ENCODE measurements around the gene CCDC69. TPM values are rescaled to one million over a fixed set of nuclear protein-coding genes. Genes with fewer than 3 reads are reported as not detected.

Gene CCDC69
- total and polyA plus RNA-seq, 2 donors, result 30.9 to 37.9 TPM

DNA sequence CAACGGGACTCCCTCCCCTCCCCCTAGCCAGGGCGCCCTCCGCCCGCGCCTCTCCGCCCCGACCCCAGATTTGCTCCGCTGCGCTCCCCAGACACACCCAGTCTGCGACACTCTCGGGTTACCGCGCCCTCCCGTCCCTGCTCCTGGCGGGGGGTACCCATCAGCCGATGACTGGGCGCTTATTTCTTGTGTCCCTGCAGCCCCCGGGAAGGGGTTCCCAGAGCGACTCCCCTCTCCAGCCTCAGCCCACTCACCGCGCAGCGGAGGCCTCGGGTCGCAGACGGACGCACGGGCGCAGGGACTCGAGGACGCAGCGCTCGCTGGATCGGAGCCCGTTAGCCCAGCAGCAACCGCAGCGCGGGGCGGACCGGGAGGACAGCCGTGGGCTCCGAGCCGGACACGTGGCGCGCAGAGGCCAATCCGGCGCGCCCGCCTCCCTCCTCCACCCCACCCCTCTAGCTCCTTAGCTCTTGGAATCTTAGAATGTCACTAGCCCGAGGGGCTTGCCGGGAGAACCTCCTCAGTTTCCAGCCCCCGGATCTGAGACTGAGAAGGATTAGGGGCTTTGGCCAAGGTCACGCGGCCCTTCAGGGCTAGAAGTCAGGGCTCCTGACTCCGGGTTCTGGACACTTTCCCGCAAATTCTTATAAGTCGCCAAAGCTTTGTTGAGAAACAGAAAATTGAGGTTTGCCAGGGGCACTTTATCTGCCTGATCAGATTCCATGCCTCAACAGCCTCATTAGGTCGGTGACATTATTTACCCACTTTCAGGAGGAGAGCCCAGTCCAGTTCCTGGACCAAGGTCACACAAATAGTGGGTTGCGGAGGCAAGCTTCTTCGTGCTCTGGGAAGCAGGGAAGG, 66.2 kb downstream of the CCDC69 start, which contains the start of gene ANXA6:
ANXA6 (minus strand) TSS at position 354 of the 861 bp plus-strand sequence. CDS start 9,878 bp downstream, outside the sequence.
- WGBS, result 2% methylated on average over 60 of the region's 60 CpGs
- peak within 1 kb of the TSS; percentile 93 for H3K27ac ChIP-seq (ENCODE audit: low read depth in 1 of 2, low read length in 1 of 2)
- peak within 1 kb of the TSS; percentile 92 to 93 for H3K4me3 ChIP-seq (ENCODE audit: low read length in 2 of 2)
- H3K9me3 ChIP-seq (ENCODE audit: control insufficient read depth in 2 of 2, insufficient read depth in 1 of 2, low read length in 1 of 2), result no peaks in the 10 kb centered on the region
- H3K27me3 ChIP-seq (ENCODE audit: control insufficient read depth in 2 of 2, insufficient read depth in 1 of 2, low read length in 1 of 2), result no peaks in the 10 kb centered on the region
- peaks cover 38 to 61% of the 10 kb centered on the region in 2 donors for H3K4me1 ChIP-seq (ENCODE audit: control insufficient read depth in 2 of 2, insufficient read depth in 2 of 2, low read length in 2 of 2)
- peak in 3 of 9 donors; percentile 65 to 80 (median 68) for DNase-seq (ENCODE audit: low read depth in 6 of 9, low spot score in 9 of 9)
- H3K36me3 ChIP-seq (ENCODE audit: control insufficient read depth in 2 of 2, insufficient read depth in 2 of 2, low read length in 1 of 2), result peaks cover 0 to 11% of the 10 kb centered on the region in 2 donors

DNA sequence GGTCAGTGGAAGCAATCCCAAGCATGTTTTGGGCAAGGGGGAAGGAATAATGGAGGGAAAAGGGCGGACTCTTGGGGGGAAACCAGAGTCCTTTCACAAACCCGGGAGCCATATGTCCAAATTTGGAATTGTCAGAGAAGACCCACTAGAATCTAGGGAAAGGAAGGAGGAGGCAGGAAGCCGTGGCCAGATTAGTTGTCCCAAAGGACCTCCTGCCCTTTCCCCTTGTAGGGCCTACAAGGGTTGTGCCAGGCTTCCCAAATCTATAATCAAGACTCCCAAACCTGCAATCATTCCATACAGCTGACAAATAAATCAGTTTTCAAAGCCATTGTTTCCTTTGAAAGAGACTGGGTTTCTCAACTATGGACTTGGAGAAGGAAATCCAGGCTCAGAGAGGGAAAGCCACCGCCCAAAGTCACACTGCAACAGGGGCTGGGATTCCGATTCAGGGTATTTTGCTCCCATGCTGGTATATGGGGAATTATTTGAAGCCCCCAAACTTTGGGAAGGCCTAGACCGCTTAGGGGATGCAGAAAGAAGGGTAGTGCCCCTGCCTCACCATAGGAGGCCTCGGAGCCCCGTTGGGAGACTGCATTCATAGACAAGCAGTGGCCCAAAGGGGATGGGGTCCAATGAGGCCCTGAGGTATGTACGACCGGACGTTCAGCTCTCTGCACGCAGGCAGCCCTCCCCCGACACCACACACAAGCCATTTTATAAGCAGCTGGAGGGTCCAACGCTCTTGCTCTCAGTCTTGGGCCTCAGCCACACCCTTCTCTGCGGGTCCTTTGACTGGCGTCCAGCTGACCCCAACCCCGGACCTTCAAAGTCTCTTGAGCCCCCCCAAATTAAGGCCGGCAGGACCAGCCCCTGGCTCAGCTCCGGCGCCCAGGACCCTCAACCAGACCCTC, 67.1 kb downstream of the CCDC69 start:
- Histone ChIP-seq H3K4me1 (ENCODE audit: control insufficient read depth in 2 of 2, insufficient read depth in 2 of 2, low read length in 2 of 2) (peaks cover 47 to 70% of the 10 kb centered on the region in 2 donors), H3K4me3 (ENCODE audit: low read length in 2 of 2) (peak overlapping the region; percentile 92 to 93), H3K36me3 (ENCODE audit: control insufficient read depth in 2 of 2, insufficient read depth in 2 of 2, low read length in 1 of 2) (peaks cover 0 to 16% of the 10 kb centered on the region in 2 donors), H3K27me3 (ENCODE audit: control insufficient read depth in 2 of 2, insufficient read depth in 1 of 2, low read length in 1 of 2) (no peaks in the 10 kb centered on the region), H3K27ac (ENCODE audit: low read depth in 1 of 2, low read length in 1 of 2) (peak overlapping the region; percentile 93), H3K9me3 (ENCODE audit: control insufficient read depth in 2 of 2, insufficient read depth in 1 of 2, low read length in 1 of 2) (no peaks in the 10 kb centered on the region)
- 27% methylated on average over 20 of the region's 20 CpGs for WGBS
- peak in 3 of 9 donors; percentile 15 to 61 (median 47) for DNase-seq (ENCODE audit: low read depth in 6 of 9, low spot score in 9 of 9)

DNA sequence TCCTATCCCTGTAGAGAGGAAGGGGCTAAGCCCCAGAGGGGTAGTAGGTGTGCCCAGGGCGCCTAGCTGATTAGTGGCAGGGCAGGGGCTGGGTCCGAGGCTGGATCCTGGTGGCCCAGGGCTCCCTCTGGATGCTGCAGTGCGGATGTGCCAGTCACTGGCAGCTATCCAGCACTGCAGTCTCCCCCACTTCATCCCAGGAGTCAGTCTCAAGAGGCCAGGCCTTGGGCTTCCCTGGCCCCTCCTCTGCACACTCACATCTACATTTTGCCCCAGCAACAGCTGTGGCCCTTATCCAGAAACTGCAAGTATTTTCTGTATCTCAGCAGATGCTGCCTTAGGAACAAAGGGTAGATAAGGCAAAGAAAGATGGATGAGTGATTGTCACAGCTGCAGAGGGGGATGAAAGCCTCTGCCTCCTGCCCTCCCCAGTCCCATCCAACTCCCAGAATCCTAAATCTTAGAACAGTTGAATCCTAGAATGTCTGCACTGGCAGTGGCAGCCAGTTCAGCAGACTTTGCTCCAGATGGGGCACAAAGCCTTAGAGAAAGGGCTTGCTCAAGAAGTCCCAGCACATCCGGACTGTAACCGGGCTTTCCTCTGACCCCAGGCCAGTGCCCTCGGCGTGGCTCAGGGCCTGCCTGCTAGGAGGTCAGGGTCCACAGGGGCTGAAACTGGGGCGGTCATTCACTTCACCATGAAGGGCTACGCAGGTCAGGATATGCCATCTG, 68.0 kb downstream of the CCDC69 start:
- DNase-seq (ENCODE audit: low read depth in 6 of 9, low spot score in 9 of 9), result peak in 3 of 9 donors; percentile 53 to 73 (median 55)
- Histone ChIP-seq H3K4me3 (ENCODE audit: low read length in 2 of 2) (peak overlapping the region; percentile 92 to 93), H3K9me3 (ENCODE audit: control insufficient read depth in 2 of 2, insufficient read depth in 1 of 2, low read length in 1 of 2) (no peaks in the 10 kb centered on the region), H3K27ac (ENCODE audit: low read depth in 1 of 2, low read length in 1 of 2) (peak overlapping the region; percentile 93), H3K27me3 (ENCODE audit: control insufficient read depth in 2 of 2, insufficient read depth in 1 of 2, low read length in 1 of 2) (no peaks in the 10 kb centered on the region), H3K4me1 (ENCODE audit: control insufficient read depth in 2 of 2, insufficient read depth in 2 of 2, low read length in 2 of 2) (peaks cover 55 to 78% of the 10 kb centered on the region in 2 donors), H3K36me3 (ENCODE audit: control insufficient read depth in 2 of 2, insufficient read depth in 2 of 2, low read length in 1 of 2) (peaks cover 0 to 21% of the 10 kb centered on the region in 2 donors)
- 59% methylated on average over 9 of the region's 9 CpGs for WGBS

DNA sequence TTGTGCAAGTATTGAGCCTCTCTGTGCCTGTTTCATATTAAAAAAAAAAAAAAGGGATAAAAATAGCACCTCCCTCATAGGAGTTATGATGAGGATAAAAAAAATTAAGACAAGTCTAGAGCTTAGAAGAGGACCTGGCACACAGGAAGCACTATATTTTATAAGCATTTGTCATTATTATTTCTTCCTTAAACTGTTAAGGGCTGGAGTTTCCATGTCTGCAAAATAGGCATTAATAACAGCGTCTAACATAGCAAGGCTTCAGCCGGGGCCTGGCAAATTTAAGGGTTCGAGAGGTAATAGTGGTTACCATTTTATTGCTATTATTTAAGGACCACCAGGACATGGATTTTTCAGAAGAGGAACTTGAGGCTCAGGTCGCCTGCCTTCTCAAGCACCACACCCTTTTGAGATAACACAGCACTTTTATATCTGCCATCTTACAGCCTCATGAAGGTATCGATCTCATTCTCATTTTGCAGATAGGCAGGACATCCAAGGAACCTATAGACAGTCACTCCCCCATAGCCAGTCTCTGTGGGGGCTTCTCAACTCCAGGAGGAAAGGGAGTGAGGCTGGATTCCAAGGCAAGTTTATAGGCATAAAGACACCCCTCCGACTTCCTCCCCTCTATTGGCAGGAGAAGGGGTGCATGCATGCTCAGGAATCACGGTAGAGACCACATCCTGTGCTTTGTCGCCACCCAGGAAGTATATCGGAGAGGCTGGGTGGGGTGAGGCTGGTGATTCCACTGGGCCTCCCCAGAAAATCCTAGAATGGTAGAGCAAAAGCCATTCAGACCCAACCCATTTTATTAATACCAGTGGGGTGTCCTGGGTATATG, 68.7 kb downstream of the CCDC69 start:
- Histone ChIP-seq H3K36me3 (ENCODE audit: control insufficient read depth in 2 of 2, insufficient read depth in 2 of 2, low read length in 1 of 2) (peaks cover 0 to 22% of the 10 kb centered on the region in 2 donors), H3K9me3 (ENCODE audit: control insufficient read depth in 2 of 2, insufficient read depth in 1 of 2, low read length in 1 of 2) (no peaks in the 10 kb centered on the region), H3K27ac (ENCODE audit: low read depth in 1 of 2, low read length in 1 of 2) (peak overlapping the region; percentile 93), H3K4me3 (ENCODE audit: low read length in 2 of 2) (peak overlapping the region; percentile 92 to 93), H3K27me3 (ENCODE audit: control insufficient read depth in 2 of 2, insufficient read depth in 1 of 2, low read length in 1 of 2) (no peaks in the 10 kb centered on the region), H3K4me1 (ENCODE audit: control insufficient read depth in 2 of 2, insufficient read depth in 2 of 2, low read length in 2 of 2) (peaks cover 58 to 86% of the 10 kb centered on the region in 2 donors)
- 28% methylated on average over 9 of the region's 9 CpGs for WGBS
- peak in 7 of 9 donors; percentile 66 to 89 (median 80) for DNase-seq (ENCODE audit: low read depth in 6 of 9, low spot score in 9 of 9)

DNA sequence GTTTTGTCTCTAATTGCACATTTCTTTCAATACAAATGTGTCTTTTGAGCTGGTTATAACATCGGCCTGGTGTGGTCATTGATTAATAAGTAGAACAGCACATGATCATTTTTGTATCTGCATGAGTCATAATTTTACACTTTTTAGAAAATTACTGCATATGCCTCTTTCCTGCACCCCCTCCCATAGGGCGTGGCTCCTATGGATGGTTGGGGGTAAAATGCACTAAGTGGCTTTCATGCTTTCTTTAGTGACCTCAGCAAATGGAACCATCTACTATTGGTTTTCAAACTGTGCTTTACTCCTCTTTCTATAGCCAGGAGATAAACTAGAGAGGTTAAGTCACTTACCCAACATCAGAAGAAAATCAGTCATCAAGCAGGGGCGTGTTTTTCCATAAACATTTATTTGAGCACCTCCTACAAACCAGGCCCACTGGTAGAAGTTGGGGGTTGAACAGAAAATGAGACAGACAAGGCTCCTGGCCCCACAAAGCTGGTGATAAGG, 70.1 kb downstream of the CCDC69 start:
- H3K27ac ChIP-seq (ENCODE audit: low read depth in 1 of 2, low read length in 1 of 2), result peak overlapping the region in 1 of 2 donors; percentile 98
- peaks cover 70 to 96% of the 10 kb centered on the region in 2 donors for H3K4me1 ChIP-seq (ENCODE audit: control insufficient read depth in 2 of 2, insufficient read depth in 2 of 2, low read length in 2 of 2)
- no peaks in the 10 kb centered on the region for H3K27me3 ChIP-seq (ENCODE audit: control insufficient read depth in 2 of 2, insufficient read depth in 1 of 2, low read length in 1 of 2)
- peak in 1 of 9 donors; percentile 33 for DNase-seq (ENCODE audit: low read depth in 6 of 9, low spot score in 9 of 9)
- no peak overlapping the region for H3K4me3 ChIP-seq (ENCODE audit: low read length in 2 of 2)
- 93% methylated on average over 3 of the region's 3 CpGs for WGBS
- H3K36me3 ChIP-seq (ENCODE audit: control insufficient read depth in 2 of 2, insufficient read depth in 2 of 2, low read length in 1 of 2), result peaks cover 0 to 23% of the 10 kb centered on the region in 2 donors
- H3K9me3 ChIP-seq (ENCODE audit: control insufficient read depth in 2 of 2, insufficient read depth in 1 of 2, low read length in 1 of 2), result no peaks in the 10 kb centered on the region

DNA sequence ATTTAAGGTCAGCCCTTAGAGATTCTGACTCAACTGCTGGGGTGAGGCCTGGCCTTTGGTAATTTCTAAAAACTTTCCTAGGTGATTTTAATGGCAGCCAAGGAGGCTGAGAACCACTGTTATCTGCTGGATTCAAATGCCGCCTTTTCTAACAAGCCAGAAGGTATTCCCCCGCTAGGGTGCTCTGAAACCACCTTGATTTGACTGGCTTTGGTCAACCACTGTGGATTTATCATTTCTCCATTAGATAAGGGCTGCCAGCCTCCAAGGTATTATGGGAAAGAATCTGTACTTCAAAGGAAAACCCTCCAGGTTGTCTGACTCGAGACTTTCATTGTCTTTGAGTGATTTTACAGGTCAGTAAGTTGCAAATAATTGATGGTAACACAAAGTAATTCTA, 70.6 kb downstream of the CCDC69 start:
- DNase-seq (ENCODE audit: low read depth in 6 of 9, low spot score in 9 of 9), result no peak
- Histone ChIP-seq H3K9me3 (ENCODE audit: control insufficient read depth in 2 of 2, insufficient read depth in 1 of 2, low read length in 1 of 2) (peaks cover 0 to 3% of the 10 kb centered on the region in 2 donors), H3K36me3 (ENCODE audit: control insufficient read depth in 2 of 2, insufficient read depth in 2 of 2, low read length in 1 of 2) (peaks cover 0 to 23% of the 10 kb centered on the region in 2 donors), H3K4me3 (ENCODE audit: low read length in 2 of 2) (no peak overlapping the region), H3K27me3 (ENCODE audit: control insufficient read depth in 2 of 2, insufficient read depth in 1 of 2, low read length in 1 of 2) (no peaks in the 10 kb centered on the region), H3K4me1 (ENCODE audit: control insufficient read depth in 2 of 2, insufficient read depth in 2 of 2, low read length in 2 of 2) (peaks cover 74 to 96% of the 10 kb centered on the region in 2 donors), H3K27ac (ENCODE audit: low read depth in 1 of 2, low read length in 1 of 2) (peak overlapping the region; percentile 55 to 98)
- 91% methylated on average over 3 of the region's 3 CpGs for WGBS

DNA sequence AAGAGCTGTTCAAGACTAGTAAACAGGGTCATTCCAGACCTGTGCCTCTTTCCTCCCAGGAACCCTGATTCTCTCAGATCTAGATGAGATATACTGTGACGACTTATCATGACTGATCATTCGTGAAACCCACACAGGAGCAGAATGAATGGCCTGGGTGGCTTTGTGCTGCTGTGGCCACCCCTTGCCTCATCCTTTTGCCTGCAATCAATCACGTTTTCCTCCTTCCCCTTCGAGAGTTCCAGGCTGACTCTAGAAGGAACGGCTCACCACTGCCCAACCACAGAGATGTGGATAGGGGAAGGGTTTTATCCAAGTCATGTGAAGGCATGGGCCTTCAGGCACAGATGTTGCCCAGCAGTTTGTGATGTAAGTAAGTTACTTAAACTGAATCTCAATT, 72.1 kb downstream of the CCDC69 start:
- no peaks in the 10 kb centered on the region for H3K27me3 ChIP-seq (ENCODE audit: control insufficient read depth in 2 of 2, insufficient read depth in 1 of 2, low read length in 1 of 2)
- no peak overlapping the region for H3K4me3 ChIP-seq (ENCODE audit: low read length in 2 of 2)
- DNase-seq (ENCODE audit: low read depth in 6 of 9, low spot score in 9 of 9), result peak in 1 of 9 donors; percentile 41
- H3K27ac ChIP-seq (ENCODE audit: low read depth in 1 of 2, low read length in 1 of 2), result peak overlapping the region; percentile 92 to 98
- peaks cover 75 to 95% of the 10 kb centered on the region in 2 donors for H3K4me1 ChIP-seq (ENCODE audit: control insufficient read depth in 2 of 2, insufficient read depth in 2 of 2, low read length in 2 of 2)
- WGBS, result 36% methylated on average over 5 of the region's 5 CpGs
- H3K36me3 ChIP-seq (ENCODE audit: control insufficient read depth in 2 of 2, insufficient read depth in 2 of 2, low read length in 1 of 2), result peaks cover 8 to 33% of the 10 kb centered on the region in 2 donors
- H3K9me3 ChIP-seq (ENCODE audit: control insufficient read depth in 2 of 2, insufficient read depth in 1 of 2, low read length in 1 of 2), result peaks cover 0 to 3% of the 10 kb centered on the region in 2 donors

Measured in thymus (tissue), 11 donors.